Vagina (tissue), 2 donors: ENCODE measurements around the gene C5orf46. TPM values are rescaled to one million over a fixed set of nuclear protein-coding genes. Genes with fewer than 3 reads are reported as not detected.

Experiments
- DNase-seq, 2 donors: peaks; one replicate each; pipeline ENCODE4 v3.0.0-alpha.2; 2017; ENCODE audit errors: extremely low spot score in 2 of 2
- H3K27ac ChIP-seq: fragments of 200-600 bp; sonication (generic); one replicate; pipeline ENCODE4 v1.5.1; 2019
- H3K27me3 ChIP-seq: fragments of 200-600 bp; sonication (generic); one replicate; pipeline ENCODE4 v1.5.1; 2019
- H3K36me3 ChIP-seq, 2 donors: fragments of 200-600 bp; sonication (generic); one replicate each; pipeline ENCODE4 v1.5.1; 2017 to 2019
- H3K4me1 ChIP-seq: fragments of 200-600 bp; sonication (generic); one replicate; pipeline ENCODE4 v1.5.1; 2019
- H3K4me3 ChIP-seq, 2 donors: fragments of 200-600 bp; sonication (generic); 1 replicate in 1 of 2; 2 replicates in 1 of 2; pipeline ENCODE4 v1.5.1; 2016 to 2019
- H3K9me3 ChIP-seq: fragments of 200-600 bp; sonication (generic); one replicate; pipeline ENCODE4 v1.5.1; 2019
- CTCF ChIP-seq, 3 experiments: fragments of 450-650 bp in 2 of 3; fragments of 200-600 bp in 1 of 3; sonication (generic) in 1 of 3; IDR thresholded peaks; one replicate each; pipeline ENCODE4 v1.5.1; 2017 to 2019; ENCODE audit warnings: antibody characterized with exemption in 3 of 3, mild to moderate bottlenecking in 2 of 3, moderate library complexity in 2 of 3
- POLR2A ChIP-seq, 2 donors: fragments of 450-650 bp; IDR thresholded peaks; one replicate each; pipeline ENCODE4 v1.6.1; 2017; ENCODE audit warnings: antibody characterized with exemption in 2 of 2, mild to moderate bottlenecking in 2 of 2, moderate library complexity in 2 of 2
- POLR2AphosphoS5 ChIP-seq, 2 donors: sonication (generic); formaldehyde crosslinking; IDR thresholded peaks; one replicate each; pipeline ENCODE4 v1.9.0; 2017; ENCODE audit warnings: antibody characterized with exemption in 2 of 2, mild to moderate bottlenecking in 2 of 2, low read depth in 1 of 2; ENCODE audit not compliant: insufficient read depth in 1 of 2
- intact Hi-C: fragments of 100-400 bp; cut with DNase I; formaldehyde crosslinking; loops from one replicate; pipeline ENCODE4 v1.15.1; 2023
- total RNA-seq: library from RNA; depleted of rRNA; stranded (reverse); fragments of >200 nt; gene quantifications from one replicate; pipeline ENCODE4 v1.2.3, GENCODE V29; 2016

The C5orf46 gene
- total RNA-seq, 1 donor from 2014 or later, result not detected

GRCh38 chr5:147882586-147883313 lies 23.6 kb downstream of the C5orf46 start:
- Histone ChIP-seq H3K27me3 (no peaks in the 10 kb centered on the region), H3K4me3 (no peak overlapping the region), H3K9me3 (no peaks in the 10 kb centered on the region), H3K4me1 (no peaks in the 10 kb centered on the region), H3K36me3 (no peaks in the 10 kb centered on the region), H3K27ac (no peak overlapping the region)
- intact Hi-C loops, result no loop called here
- no peak for TF ChIP-seq CTCF (IDR thresholded peaks at IDR 0.05)
- TF ChIP-seq POLR2A (IDR thresholded peaks at IDR 0.05), result no peak
- no peak for TF ChIP-seq POLR2AphosphoS5 (IDR thresholded peaks at IDR 0.05; ENCODE audit: insufficient read depth in 1 of 2, low read depth in 1 of 2)
- no peak for DNase-seq

GRCh38 chr5:147880487-147880886 lies 25.9 kb downstream of the C5orf46 start:
- TF ChIP-seq POLR2A (IDR thresholded peaks at IDR 0.05) (no peak), CTCF (IDR thresholded peaks at IDR 0.05) (no peak), POLR2AphosphoS5 (IDR thresholded peaks at IDR 0.05; ENCODE audit: insufficient read depth in 1 of 2, low read depth in 1 of 2) (no peak)
- no peak overlapping the region for H3K27ac ChIP-seq
- H3K27me3 ChIP-seq, result no peaks in the 10 kb centered on the region
- H3K9me3 ChIP-seq, result no peaks in the 10 kb centered on the region
- intact Hi-C loops, result no loop called here
- no peaks in the 10 kb centered on the region for H3K36me3 ChIP-seq
- no peaks in the 10 kb centered on the region for H3K4me1 ChIP-seq
- no peak for DNase-seq
- H3K4me3 ChIP-seq, result no peak overlapping the region

- Histone ChIP-seq H3K27ac (no peak overlapping the region), H3K4me3 (no peak overlapping the region), H3K9me3 (no peaks in the 10 kb centered on the region), H3K27me3 (no peaks in the 10 kb centered on the region), H3K4me1 (no peaks in the 10 kb centered on the region), H3K36me3 (no peaks in the 10 kb centered on the region)
- intact Hi-C loops, result no loop called here
- DNase-seq, result no peak
- TF ChIP-seq CTCF (IDR thresholded peaks at IDR 0.05) (no peak), POLR2AphosphoS5 (IDR thresholded peaks at IDR 0.05; ENCODE audit: insufficient read depth in 1 of 2, low read depth in 1 of 2) (no peak)
Measured at GRCh38 chr5:147879784-147880183, 26.6 kb downstream of the C5orf46 start.

GRCh38 chr5:147878066-147878759 lies 28.1 kb downstream of the C5orf46 start, which contains the start of gene SCGB3A2:
Gene SCGB3A2, plus strand, starts transcription at chr5:147878711. Its CDS starts 93 bp downstream, at chr5:147878804.
- intact Hi-C loops, result no loop called here
- no peaks in the 10 kb centered on the region for H3K36me3 ChIP-seq
- DNase-seq, result no peak
- no peaks in the 10 kb centered on the region for H3K9me3 ChIP-seq
- H3K27ac ChIP-seq, result no peak within 1 kb of the TSS
- H3K4me1 ChIP-seq, result no peaks in the 10 kb centered on the region
- TF ChIP-seq POLR2A (IDR thresholded peaks at IDR 0.05), result no peak
- H3K27me3 ChIP-seq, result no peaks in the 10 kb centered on the region
- no peak within 1 kb of the TSS for H3K4me3 ChIP-seq

GRCh38 chr5:147876626-147877025 lies 29.7 kb downstream of the C5orf46 start:
- Histone ChIP-seq H3K9me3 (no peaks in the 10 kb centered on the region), H3K4me3 (no peak overlapping the region), H3K36me3 (no peaks in the 10 kb centered on the region), H3K4me1 (no peaks in the 10 kb centered on the region), H3K27ac (no peak overlapping the region), H3K27me3 (no peaks in the 10 kb centered on the region)
- intact Hi-C loops, result no loop called here
- TF ChIP-seq POLR2A (IDR thresholded peaks at IDR 0.05), result no peak
- no peak for TF ChIP-seq CTCF (IDR thresholded peaks at IDR 0.05)
- TF ChIP-seq POLR2AphosphoS5 (IDR thresholded peaks at IDR 0.05; ENCODE audit: insufficient read depth in 1 of 2, low read depth in 1 of 2), result no peak
- DNase-seq, result no peak
